Measurements from ENCODE around the gene GNB5.
A peak's percentile ranks its signal among the peaks of the same experiment; 100 is the strongest.
"Not testable (repeated sequence)": the region's sequence is repeated elsewhere in the genome, so short reads cannot be mapped to it uniquely, and the experiment has no call there.

Gene GNB5

DNA sequence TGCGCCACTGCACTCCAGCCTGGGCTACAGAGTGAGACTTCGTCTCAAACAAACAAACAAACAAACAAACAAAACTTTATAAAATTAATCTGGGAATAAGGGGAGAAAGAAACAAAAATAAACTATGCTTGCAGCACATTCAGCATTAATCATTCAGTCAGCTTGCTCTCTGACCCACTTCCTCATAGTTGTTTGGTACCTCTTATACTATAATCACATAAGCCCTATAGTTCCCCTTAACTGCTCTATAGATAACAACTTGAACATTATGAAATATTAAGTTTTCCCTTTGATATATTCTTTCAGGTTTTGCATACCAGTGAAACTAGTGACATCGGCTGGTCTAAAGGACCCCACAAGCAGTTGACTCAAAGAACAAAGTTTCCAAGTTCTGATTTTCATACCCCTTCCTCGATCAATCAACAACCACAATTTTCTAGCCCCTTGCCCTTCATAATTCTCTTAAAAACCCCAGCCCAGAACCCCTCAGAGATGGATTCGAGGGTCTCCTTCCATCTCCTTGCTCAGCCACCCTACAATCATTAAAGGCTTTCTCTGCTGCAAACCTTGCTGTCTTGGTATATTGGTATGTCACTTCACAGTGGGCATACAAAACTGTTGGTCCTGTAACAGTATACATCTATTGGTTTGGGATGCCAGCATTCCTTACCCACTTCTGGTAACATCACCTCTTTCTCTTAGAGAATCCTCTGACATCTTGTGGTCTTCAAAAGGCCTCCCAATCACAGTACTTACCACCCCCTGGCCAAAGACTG, 105.0 kb downstream of the GNB5 start:
- DNase-seq = no peak

DNA sequence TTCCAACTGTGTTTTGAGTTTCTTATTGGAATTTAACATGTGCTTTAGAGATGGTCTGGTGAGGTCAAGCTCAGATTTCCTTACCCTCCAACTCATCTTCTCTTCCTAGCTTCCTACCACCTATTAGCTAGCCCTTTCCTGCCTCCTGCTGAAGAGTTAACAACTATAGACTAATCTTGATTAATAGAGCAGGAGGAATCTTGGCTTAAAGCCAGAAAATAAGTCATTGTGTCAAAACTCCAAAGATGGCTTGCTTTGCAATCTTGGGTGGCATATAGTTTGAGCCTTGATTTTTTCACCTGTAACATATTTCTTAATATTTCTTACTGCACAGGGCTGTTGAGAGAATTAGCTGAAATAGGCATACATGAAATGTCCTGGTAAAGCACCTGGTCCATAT, 105.9 kb downstream of the GNB5 start:
- no peak for DNase-seq

DNA sequence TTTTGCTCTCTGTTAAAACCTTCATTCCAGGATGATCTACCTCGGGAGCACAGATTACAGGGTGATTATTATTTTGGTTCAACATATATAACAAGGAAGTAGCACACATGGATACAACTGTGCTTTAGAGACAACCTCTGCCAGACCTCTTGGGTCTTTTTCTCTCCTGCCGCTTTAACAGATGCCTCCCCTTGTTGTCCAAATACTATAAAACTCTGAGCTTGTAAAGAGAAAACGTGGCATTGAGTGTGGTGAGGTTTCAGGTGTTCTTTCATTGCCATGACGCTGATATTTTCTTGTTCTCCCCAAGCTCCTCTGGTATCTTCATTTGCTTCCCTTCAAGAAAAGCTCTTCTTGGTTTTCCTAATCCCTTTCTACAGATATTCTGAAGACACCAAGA, 107.6 kb downstream of the GNB5 start:
- DNase-seq = no peak

DNA sequence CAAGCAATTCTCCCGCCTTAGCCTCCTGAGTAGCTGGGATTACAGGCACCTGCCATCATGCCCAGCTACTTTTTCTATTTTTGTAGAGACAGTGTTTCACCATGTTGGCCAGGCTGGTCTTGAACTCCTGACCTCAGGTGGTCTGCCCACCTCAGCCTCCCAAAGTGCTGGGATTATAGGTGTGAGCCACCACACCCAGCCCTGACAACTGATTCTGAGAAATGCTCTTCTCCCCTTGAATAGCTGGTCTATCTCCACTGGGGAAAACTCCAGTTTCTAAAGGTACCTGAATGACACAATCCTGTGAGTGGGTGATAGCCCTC, 108.2 kb downstream of the GNB5 start:
- DNase-seq = not testable (repeated sequence)

DNA sequence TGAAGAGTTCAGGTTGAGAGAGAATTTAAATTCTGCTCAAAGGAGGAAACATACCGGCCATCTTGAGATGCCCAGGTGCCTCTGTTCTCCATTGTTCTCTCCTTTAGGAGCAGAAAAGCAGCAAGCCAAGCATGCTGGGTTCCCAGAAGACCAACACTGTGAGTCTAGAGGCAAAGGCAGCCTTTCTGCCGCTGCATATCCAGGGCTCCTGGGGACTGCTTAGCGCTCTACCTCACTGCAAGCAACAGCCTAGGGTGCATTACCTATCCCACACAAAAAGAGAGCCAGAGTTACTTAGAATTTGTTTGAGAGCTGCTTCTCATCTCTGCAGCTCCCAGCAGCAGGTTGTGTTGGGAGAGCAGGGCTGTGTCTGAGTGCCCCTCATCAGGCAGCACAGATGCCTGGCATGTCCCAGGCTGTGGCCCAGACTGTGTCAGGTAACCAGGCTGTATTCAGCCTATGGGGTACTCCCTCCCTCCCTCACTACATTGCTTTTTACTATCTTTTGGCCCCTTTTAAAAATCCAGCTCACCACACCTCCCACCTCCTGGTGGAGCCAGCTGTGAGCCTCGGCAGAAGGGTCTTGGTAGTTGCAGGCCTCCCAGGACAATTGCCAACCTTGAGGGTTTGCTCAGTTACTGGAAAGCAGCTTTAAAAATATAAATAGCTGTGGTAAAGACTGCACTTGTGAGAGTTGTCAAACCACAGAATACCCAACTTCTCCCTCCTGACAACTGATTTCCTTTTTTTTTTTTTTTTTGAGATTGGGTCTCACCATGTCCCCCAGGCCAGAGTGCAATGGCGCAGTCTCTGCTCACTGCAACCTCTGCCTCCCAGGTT, 108.8 kb downstream of the GNB5 start:
- no peak for DNase-seq

DNA sequence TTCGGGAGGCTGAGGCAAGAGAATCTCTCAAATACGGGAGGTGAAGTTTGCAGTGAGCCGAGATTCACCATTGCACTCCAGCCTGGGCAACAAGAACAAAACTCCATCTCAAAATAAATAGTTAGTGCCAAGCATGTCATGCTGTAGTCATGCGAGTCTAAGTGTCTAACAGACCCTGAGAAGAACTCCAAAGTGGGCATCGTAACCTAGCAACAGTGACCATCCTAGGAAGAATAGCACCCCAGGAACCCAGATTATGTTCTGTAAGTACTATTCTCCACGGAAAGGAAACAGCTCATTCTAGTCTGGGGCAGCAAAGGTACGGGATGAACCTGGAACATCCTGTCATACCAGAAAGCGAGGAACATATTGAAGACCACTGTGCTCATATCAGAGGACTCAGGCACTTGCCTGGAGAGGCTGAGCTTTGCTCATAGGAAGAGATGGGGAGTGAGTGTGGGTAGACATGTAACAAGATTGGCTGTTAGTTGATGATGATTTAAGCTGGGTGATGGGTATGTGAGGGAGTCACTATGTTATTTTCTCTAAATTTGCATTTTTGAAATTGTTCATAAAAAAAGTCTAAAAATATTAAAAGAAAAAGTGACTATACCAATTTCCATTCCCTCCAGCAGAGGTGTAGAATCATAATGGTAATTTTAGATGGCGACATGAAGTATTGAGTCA, 110.3 kb downstream of the GNB5 start:
- DNase-seq = no peak

DNA sequence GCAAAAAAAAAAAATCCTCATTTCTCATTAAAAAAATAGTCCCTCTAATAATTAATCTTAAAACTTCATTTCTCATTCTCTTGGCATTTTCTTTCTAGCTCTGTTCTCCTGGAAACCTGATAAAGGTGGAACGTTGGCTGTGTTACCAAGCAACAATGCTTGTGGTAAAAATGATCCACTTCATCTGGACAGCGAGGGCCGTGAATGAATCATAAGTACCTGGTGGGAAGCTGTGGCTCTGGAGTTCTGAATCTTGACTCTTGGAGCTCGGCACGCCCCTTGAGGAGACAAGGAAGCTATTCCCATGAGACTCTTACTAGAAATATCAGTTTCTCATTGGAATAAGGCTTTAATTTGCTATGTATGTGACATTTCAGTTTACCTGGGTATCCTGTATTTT, 111.2 kb downstream of the GNB5 start:
- DNase-seq = no peak

DNA sequence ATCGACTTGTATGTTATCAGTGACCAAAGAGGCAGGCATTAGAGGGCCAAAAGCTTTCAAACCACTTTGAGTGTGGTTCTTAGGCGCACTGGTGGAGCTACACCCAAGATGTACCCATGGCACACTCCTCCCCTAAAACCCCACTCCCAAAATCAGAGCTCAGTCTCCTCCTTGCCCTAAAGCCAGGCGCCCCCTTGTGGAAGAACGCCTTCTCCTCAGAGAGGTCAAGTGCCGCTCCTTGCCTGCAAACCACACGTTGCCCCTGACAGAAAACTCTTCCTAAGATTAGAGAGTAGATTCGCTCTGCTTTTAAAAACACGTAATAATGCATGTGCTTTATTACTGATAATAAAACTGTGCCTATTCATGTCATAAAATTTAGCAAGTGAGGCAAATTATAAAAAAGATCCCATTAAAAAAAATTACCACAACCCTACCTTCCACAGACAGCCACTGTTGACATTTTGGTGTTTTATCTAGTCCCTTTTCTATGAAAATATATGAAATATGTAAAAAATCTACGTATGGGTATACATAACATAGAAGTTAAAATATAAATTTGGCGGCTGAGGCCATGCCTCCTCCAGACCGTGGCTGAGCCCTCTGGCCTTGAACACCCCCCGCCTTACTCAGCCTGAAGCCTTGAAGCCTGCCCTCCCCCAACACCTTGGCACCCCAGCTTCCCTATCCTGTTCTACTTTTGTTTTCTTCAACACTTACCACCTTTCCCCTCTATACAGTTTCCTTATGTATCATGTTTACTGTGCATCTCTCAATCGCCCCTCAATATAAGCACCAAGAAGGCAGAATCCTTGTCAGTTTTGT, 112.1 kb downstream of the GNB5 start:
- DNase-seq = peak; percentile 92

DNA sequence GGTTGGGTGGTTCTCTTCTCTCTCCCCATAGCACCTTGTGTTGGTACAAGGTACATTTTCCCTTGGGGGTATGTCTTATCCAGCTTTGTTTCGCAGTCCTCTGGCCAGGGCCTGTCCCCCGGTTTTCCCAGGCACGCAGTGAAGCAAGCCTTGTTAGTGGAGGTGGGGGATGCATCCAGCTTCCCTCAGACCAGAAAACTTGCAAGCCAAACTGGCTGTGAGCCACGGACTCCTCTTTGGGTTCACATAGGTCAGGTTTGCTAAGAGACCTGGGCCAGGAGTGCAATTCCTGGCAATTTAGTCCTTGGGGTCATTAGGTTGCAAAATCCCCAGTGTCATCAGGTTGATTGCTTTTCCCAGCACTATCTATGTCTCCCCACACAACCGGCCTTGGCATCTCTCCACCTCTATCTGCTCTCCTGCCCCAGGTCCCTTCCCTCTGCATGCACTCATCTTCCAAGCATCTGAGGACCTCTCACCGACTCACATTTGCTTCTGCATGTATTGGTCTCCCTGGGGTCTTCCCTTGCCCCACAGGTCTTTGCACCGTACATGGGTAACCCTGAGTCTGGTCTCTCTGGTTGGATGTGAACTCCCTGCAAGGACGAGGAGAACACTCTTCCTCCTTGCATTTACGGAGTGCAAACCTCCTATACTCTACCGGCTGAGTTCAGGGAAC, 112.9 kb downstream of the GNB5 start:
- no peak for DNase-seq

DNA sequence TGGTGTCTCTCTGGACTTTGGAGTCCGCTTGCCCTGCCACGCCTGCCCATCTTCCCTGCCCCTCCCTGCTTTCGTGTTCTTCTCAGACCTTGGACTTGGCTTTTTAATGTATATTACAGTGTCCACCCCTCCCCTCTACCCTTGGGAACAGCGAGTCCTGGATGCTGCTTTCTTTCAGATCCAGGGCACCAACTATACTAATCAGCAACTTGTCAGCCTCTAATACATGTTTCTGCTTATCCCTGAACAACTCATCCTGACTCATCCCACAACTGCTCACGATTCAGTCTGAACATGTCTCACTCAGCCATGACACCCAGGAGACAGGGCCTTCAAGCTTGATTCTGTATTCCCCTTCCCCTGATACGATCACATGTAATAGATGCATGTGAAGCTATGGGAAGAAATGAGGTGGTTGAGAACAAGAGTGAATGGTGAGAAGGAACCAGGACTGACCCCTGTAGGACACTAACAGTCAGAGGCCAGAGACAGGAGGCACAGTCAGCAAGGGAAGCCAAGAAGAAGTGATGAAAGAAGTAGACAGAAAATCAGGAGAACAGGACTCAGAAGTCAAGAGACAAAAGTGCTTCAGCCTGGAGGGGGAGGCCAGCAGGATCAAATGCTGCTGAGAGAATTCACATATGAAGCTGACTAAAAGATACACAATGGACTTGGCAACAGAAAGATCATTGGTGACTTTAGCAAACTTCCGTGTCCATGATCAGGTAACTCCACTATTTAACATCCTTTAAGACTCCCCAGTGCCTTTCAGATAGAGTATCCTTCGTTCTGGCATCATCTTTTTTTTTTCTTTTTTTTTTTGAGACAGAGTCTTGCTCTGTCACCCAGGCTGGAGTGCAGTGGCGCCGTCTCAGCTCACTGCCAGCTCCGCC, 114.1 kb downstream of the GNB5 start:
- DNase-seq = peak; percentile 35

DNA sequence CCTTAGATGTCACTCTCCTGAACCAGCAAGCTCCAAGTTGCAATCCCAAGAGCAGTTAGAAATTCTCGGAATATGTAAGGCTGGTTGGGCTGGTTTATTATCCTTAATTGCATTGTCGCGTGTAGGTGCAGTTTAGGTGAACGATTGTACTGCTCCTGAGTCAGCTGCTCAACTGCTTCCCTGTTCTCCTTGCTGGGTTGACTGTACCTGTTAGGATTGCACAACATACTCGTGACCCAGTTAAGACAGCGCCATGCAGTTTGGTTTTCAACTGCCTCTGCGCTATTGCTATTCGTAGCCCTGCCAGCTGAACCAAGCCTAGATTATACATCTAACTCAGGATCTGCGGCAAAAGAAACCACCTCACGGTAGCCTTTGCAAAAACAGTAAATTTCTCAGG, 119.6 kb downstream of the GNB5 start:
- no peak for DNase-seq

DNA sequence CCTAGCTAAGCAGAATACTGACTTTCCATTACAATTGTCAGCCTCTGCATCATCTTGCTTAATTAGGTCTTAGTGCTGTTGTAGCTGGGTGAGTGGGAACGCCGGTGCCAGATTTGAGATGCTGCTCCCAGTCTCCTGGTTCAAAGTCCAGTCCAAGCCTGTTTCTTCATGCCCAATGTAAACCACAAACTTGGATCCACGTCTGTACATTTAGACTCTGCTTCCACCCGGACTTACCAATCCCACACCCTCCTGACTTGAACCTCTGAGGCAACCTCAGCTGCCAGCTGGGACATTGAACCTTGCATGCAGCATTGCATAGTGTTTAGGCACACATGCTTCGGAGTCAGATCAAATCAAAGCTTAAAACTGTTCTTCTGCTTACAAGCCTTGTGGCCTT, 121.6 kb downstream of the GNB5 start:
- no peak for DNase-seq

DNA sequence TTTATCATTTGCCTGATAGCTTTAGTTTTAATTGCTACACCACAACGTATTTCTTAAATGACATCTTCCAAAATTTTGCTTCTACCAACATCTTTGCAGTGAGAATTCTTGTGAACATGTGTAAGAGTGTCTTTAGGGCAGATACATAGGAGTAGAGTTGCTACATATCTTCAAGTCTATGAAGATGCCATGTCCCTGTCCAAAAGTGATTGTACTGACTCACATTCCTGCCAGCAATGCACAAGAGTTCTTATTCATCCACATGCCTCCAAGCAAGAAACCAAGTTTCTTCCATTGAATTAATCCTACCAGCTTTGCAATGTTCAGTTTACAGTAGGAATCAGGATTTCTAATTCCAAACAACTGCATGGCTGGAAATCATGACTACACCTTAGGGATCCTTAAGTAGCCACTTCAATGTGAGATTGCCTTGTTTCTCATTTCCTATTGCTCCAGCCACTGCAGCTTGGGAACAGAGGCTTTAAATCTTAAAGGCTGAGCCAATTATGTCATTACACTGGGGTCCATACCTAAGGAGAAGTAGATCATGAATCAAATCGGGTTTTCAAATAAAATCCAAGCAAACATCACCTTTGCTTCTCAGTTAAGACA, 123.1 kb downstream of the GNB5 start:
- no peak for DNase-seq

DNA sequence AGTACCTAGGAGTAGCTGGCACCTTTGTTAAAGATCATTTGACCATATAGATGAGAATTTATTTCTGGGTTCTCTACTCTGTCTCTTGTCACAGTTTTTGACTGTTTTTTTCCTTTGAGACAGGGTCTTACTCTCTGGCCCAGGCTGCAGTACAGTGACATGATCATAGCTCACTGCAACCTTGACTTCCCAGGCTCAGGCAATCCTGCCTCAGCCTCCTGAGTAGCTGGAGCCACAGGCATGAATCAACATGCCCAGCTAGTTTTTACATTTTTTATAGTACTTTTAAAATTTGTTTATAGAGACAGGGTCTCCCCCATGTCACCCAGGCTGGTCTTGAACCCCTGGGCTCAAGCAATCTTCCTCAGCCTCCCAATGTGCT, 123.7 kb downstream of the GNB5 start:
- no peak for DNase-seq

DNA sequence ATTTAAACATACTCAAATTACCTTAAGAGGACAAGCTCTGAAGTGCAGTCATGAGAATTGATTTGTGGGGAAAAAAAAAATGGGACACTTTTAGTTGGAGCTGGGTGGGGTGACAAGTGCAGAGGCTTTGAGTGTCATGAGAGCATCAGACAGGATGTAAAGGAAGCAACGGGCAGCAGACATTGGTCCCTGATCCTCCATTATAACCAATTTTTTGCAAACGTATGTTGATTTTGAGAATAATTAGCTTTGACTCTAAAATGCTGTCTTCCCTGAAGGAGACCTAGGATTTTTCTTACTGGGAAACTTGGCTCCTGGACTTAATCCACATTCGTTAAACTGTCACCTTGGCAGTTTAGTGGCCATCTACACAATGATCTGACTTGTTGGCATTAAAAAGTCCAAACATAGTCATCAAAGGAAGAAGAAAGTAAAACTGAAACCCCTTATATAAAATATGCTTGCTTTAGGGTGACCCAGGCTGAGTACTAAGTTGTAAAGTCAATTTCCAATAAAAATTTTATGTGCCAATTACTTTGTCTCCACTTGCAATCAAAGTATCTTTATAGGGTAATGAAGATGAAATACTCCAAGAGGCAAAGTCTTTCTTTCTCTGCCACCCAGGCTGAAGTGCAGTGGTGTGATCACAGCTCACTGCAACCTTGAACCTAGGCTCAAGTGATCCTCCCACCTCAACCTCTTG, 124.2 kb downstream of the GNB5 start:
- no peak for DNase-seq

All from activated CD4-positive, alpha-beta T cell treated with anti-CD3 and anti-CD28 coated beads for 48 hours (primary cell).